HG02970 (cell line): Measurements from ENCODE around the gene FXN.

ENCODE experiments used
- ATAC-seq: cut with Tn5 transposase; IDR thresholded peaks from one replicate; pipeline ENCODE4 v1.9.1; 2021; ENCODE audit warnings: mild to moderate bottlenecking, moderate library complexity, moderate number of reproducible peaks; ENCODE audit not compliant: unreplicated experiment, low FRiP score

FXN gene

DNA sequence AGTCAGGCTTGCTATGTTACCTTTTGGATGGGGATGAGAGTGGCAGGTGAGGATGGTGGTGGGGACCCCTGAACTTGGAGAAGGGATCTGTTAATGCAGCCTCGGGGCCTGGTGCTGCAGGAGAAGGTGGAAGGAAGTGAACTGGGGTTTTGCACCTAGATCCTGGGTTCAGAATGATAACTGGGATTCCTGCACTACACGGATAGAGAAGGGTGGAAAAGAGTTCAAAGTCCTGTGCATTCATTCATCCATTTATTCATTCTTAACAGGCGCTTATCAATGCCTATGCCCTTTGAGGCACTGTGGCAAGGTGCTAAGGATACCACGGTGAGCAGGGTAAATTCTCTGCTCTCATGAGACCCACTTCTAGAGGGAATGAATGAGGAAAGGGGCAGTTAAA, 96.8 kb downstream of the FXN start:
- no peak for ATAC-seq

GRCh38 chr9:69134412-69134811, 98.9 kb downstream of the FXN start:
- ATAC-seq: no peak

- ATAC-seq: no peak
Observed at GRCh38 chr9:69136185-69136584, 100.6 kb downstream of the FXN start.

DNA sequence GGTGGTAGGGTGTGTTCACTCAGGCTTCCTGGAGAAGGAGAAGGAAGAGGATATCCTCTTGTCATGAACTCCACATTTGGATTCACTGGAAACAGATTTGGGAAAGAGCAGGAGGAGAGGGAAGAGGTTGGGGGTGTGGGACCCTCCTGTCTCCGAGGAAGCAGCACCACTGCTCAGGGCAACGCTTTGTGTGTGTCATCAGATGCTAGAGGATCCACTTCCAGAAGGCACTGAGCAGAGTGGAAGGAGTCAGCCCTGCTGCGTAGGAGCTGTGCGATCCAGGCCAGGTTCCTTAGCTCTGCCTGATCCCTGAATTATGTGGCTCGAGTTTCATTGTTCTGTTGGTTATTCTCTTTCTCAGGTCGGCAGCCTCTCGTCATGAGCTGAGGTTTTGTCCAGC, 101.2 kb downstream of the FXN start:
- ATAC-seq: no peak

GRCh38 chr9:69137311-69137710, 101.8 kb downstream of the FXN start:
- no peak for ATAC-seq

DNA sequence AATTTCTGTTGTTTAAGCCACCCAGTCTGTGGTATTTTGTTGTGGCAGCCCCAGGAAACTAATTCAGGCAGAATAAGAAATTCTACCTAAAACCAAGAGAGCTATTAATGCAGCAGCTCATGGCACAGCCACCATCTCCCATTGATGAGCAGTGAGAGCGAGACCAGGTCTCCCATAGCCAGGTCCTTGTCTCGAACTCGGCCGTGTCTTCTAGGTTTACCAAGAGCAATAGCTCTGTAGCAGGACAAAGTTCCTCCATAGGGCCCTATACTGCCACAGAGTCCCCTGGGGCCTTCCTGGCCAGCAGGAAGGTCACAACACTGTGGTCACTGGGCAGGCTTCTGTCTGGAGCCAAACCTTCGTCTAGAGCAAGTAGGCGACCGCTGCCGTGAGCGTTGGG, 104.0 kb downstream of the FXN start:
- no peak for ATAC-seq

- no peak for ATAC-seq
Observed at GRCh38 chr9:69140123-69140735, 104.7 kb downstream of the FXN start.

GRCh38 chr9:69141851-69142250, 106.3 kb downstream of the FXN start:
- no peak for ATAC-seq

GRCh38 chr9:69143291-69143690, 107.7 kb downstream of the FXN start:
- no peak for ATAC-seq

DNA sequence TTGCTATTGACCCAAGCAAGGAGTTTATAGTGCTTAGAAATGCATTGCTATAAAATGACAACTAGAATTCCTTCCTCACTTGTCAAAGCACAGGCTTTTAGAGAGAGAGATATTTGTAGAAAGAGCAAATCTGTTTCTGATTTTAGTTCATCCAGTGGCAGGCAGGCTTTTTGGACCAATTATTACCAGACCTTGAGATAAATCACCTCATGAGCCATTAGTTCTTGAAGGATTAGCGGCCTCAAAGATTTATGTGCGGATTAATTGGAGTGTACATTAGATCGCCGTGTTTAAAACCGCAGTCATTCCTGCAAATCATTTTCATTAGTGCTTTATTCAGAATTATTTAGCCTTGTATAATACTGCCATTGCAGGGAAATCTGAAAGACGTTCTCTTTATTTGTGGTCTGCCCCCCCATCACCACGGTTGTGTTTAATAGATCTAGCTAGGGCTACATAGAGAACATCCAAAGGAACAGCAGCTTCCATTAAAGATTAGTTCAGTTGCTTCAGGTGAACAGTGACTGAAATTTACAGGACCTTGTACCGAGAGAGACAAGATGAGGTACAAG, 109.7 kb downstream of the FXN start:
- ATAC-seq: no peak

- ATAC-seq: no peak
Observed at GRCh38 chr9:69147041-69147834, 111.7 kb downstream of the FXN start.

GRCh38 chr9:69149321-69149807, 113.8 kb downstream of the FXN start:
- ATAC-seq: no peak
